ENCODE measurements around the gene TIMP1.

Gene TIMP1

GRCh38 chrX:47608130-47608810 is 26.0 kb downstream of the TIMP1 start:
- no peak for DNase-seq

DNA sequence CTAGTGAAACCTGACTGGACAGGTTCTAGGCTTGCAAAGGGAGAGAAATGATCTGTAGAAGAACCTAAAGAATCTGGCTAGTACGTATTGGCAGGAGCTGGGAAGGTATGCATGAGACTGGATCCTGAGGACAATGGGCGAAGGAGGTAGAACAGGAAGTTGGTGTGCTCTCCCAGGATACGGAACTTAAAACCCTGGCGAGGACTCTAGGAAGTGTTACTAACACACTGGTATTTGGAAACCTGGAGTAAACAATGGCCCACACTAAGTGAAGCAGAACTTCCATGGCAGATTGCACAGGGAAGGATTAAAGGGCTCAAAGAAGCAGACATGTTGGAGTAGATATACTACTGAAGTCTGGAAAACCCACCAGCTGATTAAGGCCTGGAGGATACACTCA is 28.3 kb downstream of the TIMP1 start:
- DNase-seq, result no peak

- no peak for DNase-seq
Observed at GRCh38 chrX:47611489-47611888, 29.3 kb downstream of the TIMP1 start.

DNA sequence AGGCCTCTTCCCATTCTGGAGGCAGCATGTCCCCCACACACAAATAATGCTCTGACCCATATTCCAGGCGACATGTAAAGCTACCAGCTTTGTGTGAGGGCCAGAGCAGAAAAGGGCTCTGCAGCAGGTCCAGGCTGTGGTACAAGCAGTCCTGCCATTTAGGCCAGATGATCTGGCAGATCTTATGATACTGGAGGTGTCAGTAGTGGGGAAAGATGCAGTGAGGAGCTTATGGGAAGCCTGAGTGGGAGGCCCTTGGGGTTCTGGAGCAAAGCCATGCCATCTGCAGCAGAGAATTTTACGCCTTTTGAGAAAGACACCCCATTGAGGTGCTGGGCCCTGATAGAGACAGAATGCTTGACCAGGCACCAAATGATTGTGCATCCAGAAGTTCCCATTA is 29.7 kb downstream of the TIMP1 start:
- no peak for DNase-seq

DNA sequence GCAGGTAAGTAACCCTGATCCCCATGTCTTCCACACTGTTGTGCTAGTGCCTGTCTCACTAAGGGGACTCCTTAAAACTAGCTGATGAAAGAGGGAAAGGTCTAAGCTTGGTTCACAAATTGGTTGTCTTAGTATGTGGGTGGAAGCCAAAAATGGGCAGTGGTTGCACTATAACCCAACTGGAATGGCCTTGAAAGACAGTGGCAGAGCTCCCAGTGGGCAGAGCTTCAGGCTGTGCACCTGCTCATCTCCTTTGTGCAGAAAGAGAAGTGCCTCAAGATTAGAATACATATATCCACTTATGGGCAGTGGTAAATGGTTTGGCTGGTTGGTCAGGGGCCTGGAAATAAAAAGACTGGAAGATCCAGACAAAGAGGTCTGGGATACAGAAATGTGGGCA is 30.2 kb downstream of the TIMP1 start:
- no peak for DNase-seq

GRCh38 chrX:47613082-47613481 is 30.8 kb downstream of the TIMP1 start:
- DNase-seq, result peak; percentile 68

DNA sequence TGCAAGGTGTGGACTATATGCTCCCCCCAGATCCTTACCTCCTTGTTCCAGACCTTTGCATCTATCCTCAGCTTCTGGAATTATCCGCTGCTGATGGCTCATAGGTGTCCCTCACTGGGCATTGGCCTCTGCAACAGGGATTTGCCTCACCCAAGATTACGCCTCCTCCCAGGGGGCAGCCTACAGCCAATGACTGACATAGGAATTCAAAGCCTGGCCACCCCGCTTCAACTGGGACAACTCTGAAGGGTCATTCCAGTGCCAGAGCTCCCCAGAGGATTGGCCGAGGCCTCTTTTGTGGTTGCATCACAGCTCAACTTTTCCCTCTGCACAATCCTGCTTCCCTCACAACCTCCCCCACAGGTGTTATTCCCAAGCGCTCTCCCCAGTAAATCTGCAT is 32.4 kb downstream of the TIMP1 start:
- DNase-seq, result no peak

DNA sequence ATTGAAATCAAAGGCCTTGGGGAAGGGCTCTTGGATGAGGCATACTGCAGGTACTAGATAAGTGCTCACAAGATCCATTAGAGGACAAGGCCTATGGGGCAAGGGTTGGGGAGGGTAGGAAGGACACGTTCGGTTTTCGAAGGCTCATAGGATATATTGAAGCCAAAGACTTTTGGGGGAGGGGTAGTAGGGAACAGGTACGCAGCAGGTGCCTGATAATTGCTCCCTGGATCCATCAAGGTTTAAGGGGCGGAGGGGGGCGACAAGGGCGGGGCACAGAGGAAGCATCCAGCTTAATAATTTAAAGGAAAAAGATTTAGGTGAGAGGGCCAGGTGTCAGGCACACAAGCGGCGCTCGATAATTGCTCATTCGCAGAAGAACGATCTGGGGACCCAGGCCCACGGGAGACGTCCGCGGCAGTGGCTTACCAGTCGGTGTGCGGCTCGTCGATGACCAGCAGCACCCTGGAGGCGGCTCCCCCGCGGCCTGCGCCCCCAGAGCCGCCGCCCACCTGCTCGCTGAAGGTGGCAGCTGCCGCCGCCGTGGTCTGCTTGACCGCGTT is 36.8 kb downstream of the TIMP1 start:
- no peak for DNase-seq

GRCh38 chrX:47619486-47620302 is 37.5 kb downstream of the TIMP1 start, which contains the start of gene SYN1:
TSS of gene SYN1 (minus strand) at chrX:47619857. CDS start at chrX:47619728, 129 bp downstream.
- DNase-seq, result peak; percentile 91

DNA sequence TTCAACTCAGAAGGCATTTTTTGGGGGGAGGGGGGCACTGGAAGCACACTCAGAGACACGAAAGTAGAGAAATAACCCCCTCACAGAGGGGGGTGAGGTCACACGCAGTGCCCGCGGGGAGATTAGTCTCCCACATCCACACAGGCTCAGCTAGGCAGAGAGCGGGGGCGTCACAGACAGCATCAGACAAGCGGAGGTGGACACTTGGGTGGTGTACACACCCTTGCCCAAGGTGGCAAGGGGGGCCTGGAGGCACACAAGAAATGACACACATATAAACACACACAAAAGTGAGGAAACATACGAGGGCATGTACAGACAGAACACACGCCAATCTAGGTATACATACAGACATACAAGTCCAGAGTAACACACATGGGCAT is 38.1 kb downstream of the TIMP1 start:
- DNase-seq, result no peak

DNA sequence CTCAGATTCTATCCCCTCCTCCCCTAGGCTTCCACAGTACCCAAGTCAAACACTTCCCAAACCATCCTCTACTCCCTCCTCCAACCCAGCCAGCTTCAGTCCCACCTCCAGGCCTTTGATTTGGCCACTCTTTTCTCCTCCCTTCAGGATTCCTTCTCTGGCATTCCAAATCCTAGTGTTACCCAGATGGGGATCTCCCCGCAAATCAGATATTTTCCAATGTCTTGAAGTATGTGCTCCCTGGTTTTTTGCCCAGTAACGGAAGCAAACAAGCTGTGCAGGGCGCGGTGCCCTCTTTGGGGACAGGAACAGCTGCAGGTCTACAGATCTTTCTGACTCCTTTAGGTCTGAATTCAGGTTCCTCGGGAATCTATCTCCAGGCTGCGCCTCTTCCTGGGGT is 39.6 kb downstream of the TIMP1 start:
- no peak for DNase-seq

DNA sequence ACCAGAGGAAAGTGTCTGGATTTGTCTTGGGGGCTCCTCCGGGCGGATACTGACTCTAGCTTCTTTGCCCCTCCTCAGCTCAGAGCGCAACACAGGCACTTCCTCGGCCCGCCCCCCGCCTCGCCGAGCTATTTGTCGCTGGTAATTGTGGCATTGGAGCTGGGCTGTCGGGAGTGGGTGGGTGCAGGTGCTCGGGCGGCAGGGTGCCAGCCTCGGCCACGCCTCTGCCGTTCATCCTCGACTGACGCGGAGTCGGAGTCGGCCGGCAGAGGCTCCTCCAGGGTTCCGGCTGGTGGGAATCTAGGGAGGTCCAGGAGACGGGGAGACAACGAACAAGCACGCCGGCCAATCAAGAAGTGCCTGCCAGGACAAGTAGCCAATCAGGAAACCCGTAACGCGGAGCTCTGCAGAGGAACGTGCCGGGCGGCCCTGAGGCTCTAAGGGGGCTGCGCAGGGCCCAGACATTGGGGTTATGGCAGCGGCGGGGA is 41.3 kb downstream of the TIMP1 start:
- peak; percentile 94 for DNase-seq

DNA sequence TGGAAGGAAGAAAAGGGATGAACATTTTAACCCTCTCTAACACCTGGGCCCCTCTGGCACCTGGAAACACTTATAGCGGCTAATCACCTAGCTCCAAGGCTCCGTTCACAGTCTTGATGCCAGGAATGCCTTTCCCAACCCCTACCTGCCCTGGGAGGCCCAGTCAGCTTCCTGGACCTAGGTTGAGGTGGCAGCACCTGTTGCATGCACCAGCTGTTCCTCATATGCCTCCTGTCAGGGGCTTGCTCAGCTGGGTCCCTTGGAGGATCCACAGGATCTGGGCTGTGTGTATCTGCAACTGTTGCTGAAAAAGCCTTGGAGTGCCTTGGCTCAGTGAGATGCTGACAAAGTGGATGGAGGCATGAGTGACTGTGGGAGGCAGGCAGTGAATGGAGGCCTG is 43.1 kb downstream of the TIMP1 start:
- DNase-seq, result peak; percentile 6

DNA sequence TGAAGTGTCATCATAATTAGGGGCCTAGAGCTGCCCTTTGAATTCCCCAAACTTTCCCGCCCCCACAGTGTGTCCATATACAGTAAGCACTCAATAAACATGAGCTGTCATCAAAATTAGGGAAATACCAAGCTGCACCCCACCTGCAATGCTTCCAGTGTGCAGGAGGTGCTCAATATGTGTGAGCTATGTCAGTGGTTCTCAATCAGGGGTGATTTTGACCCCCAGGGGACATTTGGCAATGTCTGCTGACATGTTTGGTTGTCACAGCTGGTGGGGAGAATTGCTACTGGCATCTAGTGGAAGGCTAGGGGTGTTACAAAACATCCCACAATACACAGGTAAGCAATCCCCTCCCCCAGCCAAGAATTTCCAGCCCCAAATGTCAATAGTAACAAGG is 46.7 kb downstream of the TIMP1 start:
- DNase-seq, result peak; percentile 26

DNA sequence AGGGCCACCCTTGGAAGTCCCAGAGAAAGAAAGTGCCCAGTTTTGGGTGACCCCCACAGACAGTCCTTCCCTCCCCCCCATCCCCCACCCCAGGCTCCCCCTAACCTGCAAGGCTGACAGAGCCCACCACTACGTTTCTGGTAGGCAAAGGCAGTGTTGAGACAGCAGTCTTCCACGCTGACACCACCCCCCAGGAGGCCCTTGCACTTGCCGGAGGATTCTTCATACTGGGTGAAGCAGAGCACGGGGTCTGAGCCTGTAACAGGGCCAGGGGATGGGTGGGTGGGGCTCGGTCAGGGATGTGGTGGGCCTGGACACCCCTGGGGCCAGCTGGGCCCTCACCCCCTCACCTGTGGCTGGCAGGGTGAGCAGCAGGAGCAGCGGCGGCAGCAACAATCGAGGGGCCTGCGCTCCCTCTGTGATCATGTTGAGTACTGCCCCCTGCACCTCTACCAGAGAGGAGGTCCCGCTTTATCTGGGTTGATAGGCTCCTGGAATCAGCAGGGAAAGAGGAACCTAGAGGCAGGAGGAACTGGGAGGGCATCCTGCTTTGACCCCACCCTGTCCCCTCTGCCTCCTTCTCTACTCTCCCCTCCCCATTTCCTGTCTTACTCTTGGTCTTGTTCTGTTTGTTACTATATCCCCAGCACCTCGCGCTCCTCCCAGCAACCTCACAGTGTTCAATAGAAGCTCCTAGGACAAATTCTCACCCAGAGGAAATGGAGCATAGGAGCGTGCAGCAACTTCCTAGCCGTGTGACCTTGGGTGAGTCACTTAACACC is 47.4 kb downstream of the TIMP1 start, which contains the start of gene CFP:
Gene CFP (minus strand): TSS at position 512 of the 782 bp plus-strand sequence. CDS start 86 bp downstream, at position 426.
- no peak for DNase-seq

- no peak for DNase-seq
Observed at GRCh38 chrX:47631676-47632075, 49.4 kb downstream of the TIMP1 start.

GRCh38 chrX:47632666-47633065 is 50.4 kb downstream of the TIMP1 start:
- no peak for DNase-seq

GRCh38 chrX:47633689-47634590 is 51.7 kb downstream of the TIMP1 start:
- no peak for DNase-seq

- no peak for DNase-seq
Observed at GRCh38 chrX:47634871-47635575, 52.8 kb downstream of the TIMP1 start.

Data from NCI-H69 (cell line).